C4-2B (cell line): Measurements from ENCODE around the gene TMEM269.

Source experiments
- ZFX ChIP-seq: fragments of 450-650 bp; IDR thresholded peaks from 2 replicates; pipeline ENCODE4 v1.6.1; 2017
- TF ChIP-seq, protein P1 (sequence below): fragments of 450-650 bp; conservative IDR thresholded peaks from 2 replicates; pipeline ENCODE4 v1.5.1; 2017; ENCODE audit warnings: mild to moderate bottlenecking

GRCh38 chr1:42777852-42778251 lies 6.9 kb upstream of the TMEM269 start:
- TF ChIP-seq, protein P1, sequence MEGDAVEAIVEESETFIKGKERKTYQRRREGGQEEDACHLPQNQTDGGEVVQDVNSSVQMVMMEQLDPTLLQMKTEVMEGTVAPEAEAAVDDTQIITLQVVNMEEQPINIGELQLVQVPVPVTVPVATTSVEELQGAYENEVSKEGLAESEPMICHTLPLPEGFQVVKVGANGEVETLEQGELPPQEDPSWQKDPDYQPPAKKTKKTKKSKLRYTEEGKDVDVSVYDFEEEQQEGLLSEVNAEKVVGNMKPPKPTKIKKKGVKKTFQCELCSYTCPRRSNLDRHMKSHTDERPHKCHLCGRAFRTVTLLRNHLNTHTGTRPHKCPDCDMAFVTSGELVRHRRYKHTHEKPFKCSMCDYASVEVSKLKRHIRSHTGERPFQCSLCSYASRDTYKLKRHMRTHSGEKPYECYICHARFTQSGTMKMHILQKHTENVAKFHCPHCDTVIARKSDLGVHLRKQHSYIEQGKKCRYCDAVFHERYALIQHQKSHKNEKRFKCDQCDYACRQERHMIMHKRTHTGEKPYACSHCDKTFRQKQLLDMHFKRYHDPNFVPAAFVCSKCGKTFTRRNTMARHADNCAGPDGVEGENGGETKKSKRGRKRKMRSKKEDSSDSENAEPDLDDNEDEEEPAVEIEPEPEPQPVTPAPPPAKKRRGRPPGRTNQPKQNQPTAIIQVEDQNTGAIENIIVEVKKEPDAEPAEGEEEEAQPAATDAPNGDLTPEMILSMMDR, result peak; percentile 74
- TF ChIP-seq ZFX, result no peak
